ENCODE measurements around the gene NTM.
A peak's percentile ranks its signal among the peaks of the same experiment; 100 is the strongest.

NTM gene

DNA sequence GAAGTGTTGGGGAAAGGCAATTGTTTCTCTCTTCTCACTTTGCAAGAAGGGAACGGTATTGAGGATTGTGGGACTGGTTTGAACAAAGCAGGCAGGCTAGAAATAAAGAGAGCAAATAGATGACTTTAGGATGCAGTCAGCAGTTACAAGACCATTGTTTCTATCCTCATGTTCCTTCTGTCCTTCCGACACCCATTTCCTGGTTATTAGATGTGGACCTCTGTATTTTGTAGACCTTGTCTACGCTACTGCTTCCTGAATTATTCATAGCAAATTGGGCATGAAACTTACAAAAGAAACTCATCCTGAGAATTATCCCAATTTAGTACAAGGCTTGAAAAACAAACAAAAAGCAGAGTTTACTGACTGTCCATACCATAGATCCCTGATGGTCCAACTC is 656.3 kb downstream of the NTM start:
- H3K4me2 ChIP-seq (ENCODE audit: low read length) = no peak overlapping the region
- H2AFZ ChIP-seq (ENCODE audit: low read depth, low read length) = no peak overlapping the region
- H3K9me3 ChIP-seq (ENCODE audit: insufficient read depth, low read length) = no peaks in the 10 kb centered on the region
- H3K4me1 ChIP-seq (ENCODE audit: low read length) = no peaks in the 10 kb centered on the region
- TF ChIP-seq EZH2phosphoT487 (IDR thresholded peaks at IDR 0.05; ENCODE audit: low read depth) = no peak
- TF ChIP-seq CTCF (IDR thresholded peaks at IDR 0.05; ENCODE audit: low read depth, low read length) = no peak
- no peaks in the 10 kb centered on the region for H4K20me1 ChIP-seq (ENCODE audit: insufficient read depth, low read length)
- H3K27me3 ChIP-seq (ENCODE audit: low read depth, low read length) = peaks cover 7% of the 10 kb centered on the region; the same call in 1 of the 2 replicates
- no peaks in the 10 kb centered on the region for H3K36me3 ChIP-seq (replicated peaks; ENCODE audit: low read depth, low read length)
- H3K79me2 ChIP-seq (ENCODE audit: low read length) = no peaks in the 10 kb centered on the region
- no peak overlapping the region for H3K27ac ChIP-seq (ENCODE audit: low read length)
- no peak overlapping the region for H3K9ac ChIP-seq (ENCODE audit: low read length)
- H3K4me3 ChIP-seq (ENCODE audit: low read length) = no peak overlapping the region

DNA sequence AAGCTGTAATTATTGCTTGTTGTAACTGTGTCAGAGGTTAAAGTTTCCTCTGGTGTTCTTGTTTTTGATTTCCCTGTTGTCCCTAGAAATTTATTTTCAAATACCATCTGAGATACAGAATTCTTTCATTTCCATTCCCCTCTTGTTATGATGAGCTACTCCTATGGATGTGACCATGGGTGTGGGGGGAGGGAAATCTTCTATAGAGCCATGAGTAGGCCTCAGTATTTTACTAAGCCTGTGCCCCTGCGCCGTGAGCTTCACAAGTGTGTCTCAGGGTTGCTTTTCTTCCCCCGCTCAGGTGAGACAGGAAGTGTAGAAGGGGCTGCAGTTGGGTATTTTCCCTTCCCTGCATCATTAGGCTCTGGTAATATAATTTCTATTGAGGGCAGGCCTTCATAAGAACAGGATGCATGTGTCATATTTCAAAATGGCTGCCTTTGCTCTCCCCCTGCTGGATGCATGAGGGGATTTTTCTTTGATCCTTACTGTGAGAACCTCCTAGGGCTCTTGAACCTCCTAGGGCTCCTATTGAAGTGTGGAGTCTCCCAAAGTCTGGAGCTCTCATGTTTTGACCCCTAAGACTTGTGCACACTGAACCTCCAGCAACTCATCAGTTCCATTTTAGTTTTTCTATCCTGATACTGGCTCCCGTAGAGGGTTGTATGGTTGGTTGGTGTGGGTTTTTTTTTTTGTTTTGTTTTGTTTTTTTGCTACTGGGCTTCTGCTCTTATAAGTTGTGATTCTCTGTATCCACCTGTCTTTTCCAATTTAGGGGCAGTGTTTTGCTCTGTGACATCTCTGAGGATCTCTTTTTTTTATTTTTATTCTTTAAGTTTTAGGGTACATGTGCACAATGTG is 658.2 kb downstream of the NTM start:
- Histone ChIP-seq H3K27ac (ENCODE audit: low read length) (no peak overlapping the region), H3K27me3 (ENCODE audit: low read depth, low read length) (peaks cover 15% of the 10 kb centered on the region)

DNA sequence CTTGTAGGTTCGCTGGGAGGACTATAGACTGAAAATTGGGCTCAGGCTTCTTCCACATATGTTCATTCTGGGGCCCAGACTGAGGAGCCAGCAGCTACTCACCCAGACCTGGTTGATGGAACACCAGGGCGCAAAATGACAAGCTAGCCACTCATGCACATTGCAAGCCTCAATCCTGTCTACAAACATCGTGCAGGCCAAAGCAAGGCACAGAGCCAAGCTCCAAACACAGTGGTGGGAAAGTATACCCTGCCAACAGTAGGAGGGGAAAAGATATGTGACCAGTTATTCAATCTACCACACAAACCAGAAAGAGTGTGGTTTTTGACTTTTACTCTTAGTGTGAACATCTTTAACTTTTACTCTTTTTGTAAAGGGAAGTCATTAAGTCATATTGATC is 660.5 kb downstream of the NTM start:
- Histone ChIP-seq H3K36me3 (replicated peaks; ENCODE audit: low read depth, low read length) (no peaks in the 10 kb centered on the region), H3K79me2 (ENCODE audit: low read length) (no peaks in the 10 kb centered on the region), H3K4me3 (ENCODE audit: low read length) (no peak overlapping the region), H4K20me1 (ENCODE audit: insufficient read depth, low read length) (no peaks in the 10 kb centered on the region), H3K27me3 (ENCODE audit: low read depth, low read length) (peaks cover 25% of the 10 kb centered on the region), H3K9me3 (ENCODE audit: insufficient read depth, low read length) (no peaks in the 10 kb centered on the region), H3K27ac (ENCODE audit: low read length) (no peak overlapping the region), H3K4me1 (ENCODE audit: low read length) (no peaks in the 10 kb centered on the region), H3K9ac (ENCODE audit: low read length) (no peak overlapping the region), H3K4me2 (ENCODE audit: low read length) (no peak overlapping the region), H2AFZ (ENCODE audit: low read depth, low read length) (no peak overlapping the region)
- TF ChIP-seq EZH2phosphoT487 (IDR thresholded peaks at IDR 0.05; ENCODE audit: low read depth) (no peak), CTCF (IDR thresholded peaks at IDR 0.05; ENCODE audit: low read depth, low read length) (no peak)

More for the DNA sequence above, 658.2 kb downstream of the NTM start:
- H3K4me1 ChIP-seq (ENCODE audit: low read length) = no peaks in the 10 kb centered on the region
- TF ChIP-seq EZH2phosphoT487 (IDR thresholded peaks at IDR 0.05; ENCODE audit: low read depth) (no peak), CTCF (IDR thresholded peaks at IDR 0.05; ENCODE audit: low read depth, low read length) (peak; percentile 62)
- no peaks in the 10 kb centered on the region for H3K79me2 ChIP-seq (ENCODE audit: low read length)
- no peaks in the 10 kb centered on the region for H3K36me3 ChIP-seq (replicated peaks; ENCODE audit: low read depth, low read length)
- no peak overlapping the region for H2AFZ ChIP-seq (ENCODE audit: low read depth, low read length)
- no peak overlapping the region for H3K4me3 ChIP-seq (ENCODE audit: low read length)
- no peak overlapping the region for H3K4me2 ChIP-seq (ENCODE audit: low read length)
- H3K9me3 ChIP-seq (ENCODE audit: insufficient read depth, low read length) = no peaks in the 10 kb centered on the region
- H4K20me1 ChIP-seq (ENCODE audit: insufficient read depth, low read length) = no peaks in the 10 kb centered on the region
- H3K9ac ChIP-seq (ENCODE audit: low read length) = no peak overlapping the region

GRCh38 chr11:132032555-132032954 is 662.1 kb downstream of the NTM start:
- Histone ChIP-seq H3K79me2 (ENCODE audit: low read length) (no peaks in the 10 kb centered on the region), H3K4me3 (ENCODE audit: low read length) (no peak overlapping the region), H2AFZ (ENCODE audit: low read depth, low read length) (no peak overlapping the region), H3K27me3 (ENCODE audit: low read depth, low read length) (peaks cover 20% of the 10 kb centered on the region), H3K36me3 (replicated peaks; ENCODE audit: low read depth, low read length) (no peaks in the 10 kb centered on the region), H3K4me1 (ENCODE audit: low read length) (no peaks in the 10 kb centered on the region), H3K4me2 (ENCODE audit: low read length) (no peak overlapping the region), H4K20me1 (ENCODE audit: insufficient read depth, low read length) (no peaks in the 10 kb centered on the region), H3K9ac (ENCODE audit: low read length) (no peak overlapping the region), H3K27ac (ENCODE audit: low read length) (no peak overlapping the region), H3K9me3 (ENCODE audit: insufficient read depth, low read length) (no peaks in the 10 kb centered on the region)
- no peak for TF ChIP-seq CTCF (IDR thresholded peaks at IDR 0.05; ENCODE audit: low read depth, low read length)
- TF ChIP-seq EZH2phosphoT487 (IDR thresholded peaks at IDR 0.05; ENCODE audit: low read depth) = no peak

Data from OCI-LY3 (cell line).